ENCODE measurements around the gene ATP13A5.

DNA sequence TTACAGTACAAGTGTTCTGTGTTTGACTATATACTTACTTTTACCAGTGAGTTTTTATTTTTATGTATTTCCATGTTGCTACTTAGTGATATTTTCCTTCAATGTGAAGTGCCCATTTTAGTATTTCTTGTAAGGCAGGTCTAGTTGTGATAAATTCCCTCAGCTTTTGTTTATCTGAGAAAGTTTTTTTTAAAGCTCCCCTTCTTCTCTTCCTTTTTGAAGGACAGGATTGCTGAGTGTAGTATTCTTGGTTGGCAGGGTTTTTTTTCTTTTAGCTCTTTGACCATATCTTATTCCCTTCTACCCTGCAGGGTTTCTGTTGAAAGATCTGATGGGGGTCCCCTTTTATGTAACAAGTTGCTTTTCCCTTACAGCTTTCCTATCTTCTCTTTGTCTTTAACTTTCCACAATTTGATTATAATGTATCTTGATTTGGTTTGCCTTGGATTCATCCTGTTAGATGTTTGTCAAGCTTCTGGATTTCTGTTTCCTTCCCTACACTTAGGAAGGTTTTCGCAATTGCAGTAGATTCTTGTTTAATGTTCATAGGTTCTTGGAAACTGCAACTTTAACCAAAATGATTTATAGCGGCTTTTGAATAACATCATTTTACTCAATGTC lies 129.6 kb downstream of the ATP13A5 start:
- TF ChIP-seq, protein P1, sequence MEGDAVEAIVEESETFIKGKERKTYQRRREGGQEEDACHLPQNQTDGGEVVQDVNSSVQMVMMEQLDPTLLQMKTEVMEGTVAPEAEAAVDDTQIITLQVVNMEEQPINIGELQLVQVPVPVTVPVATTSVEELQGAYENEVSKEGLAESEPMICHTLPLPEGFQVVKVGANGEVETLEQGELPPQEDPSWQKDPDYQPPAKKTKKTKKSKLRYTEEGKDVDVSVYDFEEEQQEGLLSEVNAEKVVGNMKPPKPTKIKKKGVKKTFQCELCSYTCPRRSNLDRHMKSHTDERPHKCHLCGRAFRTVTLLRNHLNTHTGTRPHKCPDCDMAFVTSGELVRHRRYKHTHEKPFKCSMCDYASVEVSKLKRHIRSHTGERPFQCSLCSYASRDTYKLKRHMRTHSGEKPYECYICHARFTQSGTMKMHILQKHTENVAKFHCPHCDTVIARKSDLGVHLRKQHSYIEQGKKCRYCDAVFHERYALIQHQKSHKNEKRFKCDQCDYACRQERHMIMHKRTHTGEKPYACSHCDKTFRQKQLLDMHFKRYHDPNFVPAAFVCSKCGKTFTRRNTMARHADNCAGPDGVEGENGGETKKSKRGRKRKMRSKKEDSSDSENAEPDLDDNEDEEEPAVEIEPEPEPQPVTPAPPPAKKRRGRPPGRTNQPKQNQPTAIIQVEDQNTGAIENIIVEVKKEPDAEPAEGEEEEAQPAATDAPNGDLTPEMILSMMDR (IDR thresholded peaks at IDR 0.05), result no peak
- TF ChIP-seq POLR2A (IDR thresholded peaks at IDR 0.05), result no peak
